ENCODE data around the gene HLCS.

Gene HLCS

GRCh38 chr21:36985751-36986594 lies 19.5 kb upstream of the HLCS start:
- DNase-seq = no peak

GRCh38 chr21:36981977-36982700 lies 15.7 kb upstream of the HLCS start:
- no peak for DNase-seq

- DNase-seq = no peak
These were observed 14.6 kb upstream of the HLCS start for GRCh38 chr21:36981049-36981391.

GRCh38 chr21:36980280-36981048 lies 14.0 kb upstream of the HLCS start:
- peak in 1 of 2 experiments; percentile 73 for DNase-seq

GRCh38 chr21:36976882-36977651 lies 10.6 kb upstream of the HLCS start:
- peak; percentile 26 to 74 for DNase-seq

GRCh38 chr21:36976228-36976861 lies 9.9 kb upstream of the HLCS start:
- DNase-seq = no peak

GRCh38 chr21:36974851-36975192 lies 8.4 kb upstream of the HLCS start:
- DNase-seq = no peak

- no peak for DNase-seq
These were observed 7.7 kb upstream of the HLCS start for GRCh38 chr21:36973986-36974850.

GRCh38 chr21:36968976-36969375 lies 2.5 kb upstream of the HLCS start:
- no peak for DNase-seq

GRCh38 chr21:36968414-36968813 lies 1.9 kb upstream of the HLCS start:
- DNase-seq = no peak

GRCh38 chr21:36966821-36967768 lies 626 bp upstream of the HLCS start:
- DNase-seq = peak in 1 of 2 experiments; percentile 70

GRCh38 chr21:36965720-36966065 lies 776 bp downstream of the HLCS start:
- no peak for DNase-seq

GRCh38 chr21:36964827-36965719 lies 1.4 kb downstream of the HLCS start:
- DNase-seq = peak; percentile 30 to 63

- peak in 1 of 2 experiments; percentile 62 for DNase-seq
These were observed 2.1 kb downstream of the HLCS start for GRCh38 chr21:36964398-36964797.

- no peak for DNase-seq
These were observed 4.2 kb downstream of the HLCS start for GRCh38 chr21:36962098-36962780.

- no peak for DNase-seq
These were observed 5.7 kb downstream of the HLCS start for GRCh38 chr21:36960676-36961284.

- no peak for DNase-seq
These were observed 7.2 kb downstream of the HLCS start for GRCh38 chr21:36959020-36959835.
